ENCODE results near the gene MRPL20.

DNA sequence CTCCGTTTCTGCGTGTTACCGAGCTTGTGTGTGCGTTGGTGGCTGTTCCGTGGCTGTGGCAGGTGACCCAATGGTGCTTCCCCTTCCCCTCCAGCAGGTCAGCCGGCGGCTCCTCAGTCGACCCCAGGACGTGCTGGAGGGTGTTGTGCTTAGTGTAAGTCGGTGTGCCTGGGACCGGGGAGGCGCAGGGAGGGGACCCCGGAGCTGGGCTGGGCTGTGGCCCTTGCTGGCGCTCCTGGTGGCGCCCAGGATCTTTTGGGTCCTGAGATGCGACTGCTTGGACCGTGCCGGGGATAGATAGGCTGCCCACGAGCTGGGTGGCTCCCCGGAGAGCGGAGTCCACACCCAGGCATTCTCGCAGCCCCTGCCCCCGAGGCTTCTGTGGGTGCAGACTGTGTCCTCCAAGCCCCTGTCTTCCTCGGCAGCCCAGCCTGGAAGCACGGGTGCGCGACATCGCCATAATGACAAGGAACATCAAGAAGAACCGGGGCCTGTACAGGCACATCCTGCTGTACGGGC, 48.3 kb upstream of the MRPL20 start:
- TF ChIP-seq, protein P1, sequence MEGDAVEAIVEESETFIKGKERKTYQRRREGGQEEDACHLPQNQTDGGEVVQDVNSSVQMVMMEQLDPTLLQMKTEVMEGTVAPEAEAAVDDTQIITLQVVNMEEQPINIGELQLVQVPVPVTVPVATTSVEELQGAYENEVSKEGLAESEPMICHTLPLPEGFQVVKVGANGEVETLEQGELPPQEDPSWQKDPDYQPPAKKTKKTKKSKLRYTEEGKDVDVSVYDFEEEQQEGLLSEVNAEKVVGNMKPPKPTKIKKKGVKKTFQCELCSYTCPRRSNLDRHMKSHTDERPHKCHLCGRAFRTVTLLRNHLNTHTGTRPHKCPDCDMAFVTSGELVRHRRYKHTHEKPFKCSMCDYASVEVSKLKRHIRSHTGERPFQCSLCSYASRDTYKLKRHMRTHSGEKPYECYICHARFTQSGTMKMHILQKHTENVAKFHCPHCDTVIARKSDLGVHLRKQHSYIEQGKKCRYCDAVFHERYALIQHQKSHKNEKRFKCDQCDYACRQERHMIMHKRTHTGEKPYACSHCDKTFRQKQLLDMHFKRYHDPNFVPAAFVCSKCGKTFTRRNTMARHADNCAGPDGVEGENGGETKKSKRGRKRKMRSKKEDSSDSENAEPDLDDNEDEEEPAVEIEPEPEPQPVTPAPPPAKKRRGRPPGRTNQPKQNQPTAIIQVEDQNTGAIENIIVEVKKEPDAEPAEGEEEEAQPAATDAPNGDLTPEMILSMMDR (IDR thresholded peaks at IDR 0.05), result no peak
- TF ChIP-seq ZFX (IDR thresholded peaks at IDR 0.05; ENCODE audit: borderline replicate concordance), result no peak

Measured in 22Rv1 (cell line).